WTC11 (cell line): Measurements from ENCODE around the gene MSI1. TPM values are rescaled to one million over a fixed set of nuclear protein-coding genes. Genes with fewer than 3 reads are reported as not detected.

Experiments
- ATAC-seq: fragments of 200-7000 bp; cut with Tn5 transposase; 2 replicates; pipeline ENCODE4 v1.10.0; 2021; ENCODE audit warnings: mild to moderate bottlenecking, moderate library complexity
- CTCF ChIA-PET: fragments of 300-600 bp; sonication (Branson Sonifier 250); formaldehyde crosslinking; loops from one replicate; lab custom pipeline; 2021; ENCODE audit warnings: antibody characterized with exemption; lab: Charles Lee
- POLR2A ChIA-PET: fragments of 350-600 bp; sonication (Branson Sonifier 250); formaldehyde crosslinking; loops from one replicate; lab custom pipeline; 2021; ENCODE audit warnings: antibody characterized with exemption; lab: Charles Lee
- DNase-seq: peaks from one replicate; pipeline ENCODE4 v3.0.0; 2021; ENCODE audit warnings: low spot score
- H3K27ac Mint-ChIP-seq: 2 replicates; pipeline ENCODE4 v1.8.0; 2021; ENCODE audit warnings: mixed read lengths
- H3K27me3 Mint-ChIP-seq: 2 replicates; pipeline ENCODE4 v1.8.0; 2021; ENCODE audit warnings: low read depth, mild to moderate bottlenecking, moderate library complexity, mixed read lengths
- H3K36me3 Mint-ChIP-seq: 2 replicates; pipeline ENCODE4 v1.8.0; 2021; ENCODE audit warnings: mixed read lengths
- H3K4me1 Mint-ChIP-seq: 2 replicates; pipeline ENCODE4 v1.8.0; 2022; ENCODE audit warnings: mixed read lengths
- H3K4me3 Mint-ChIP-seq: 2 replicates; pipeline ENCODE4 v1.8.0; 2021; ENCODE audit warnings: mild to moderate bottlenecking, moderate library complexity, mixed read lengths
- H3K9me3 Mint-ChIP-seq: 2 replicates; pipeline ENCODE4 v1.8.0; 2021; ENCODE audit warnings: mixed read lengths
- ATF6 ChIP-seq: sonication (generic); formaldehyde crosslinking; IDR thresholded peaks from 2 replicates; pipeline ENCODE4 v1.8.1; 2023; ENCODE audit warnings: mild to moderate bottlenecking, missing genetic modification reagents
- CTCF ChIP-seq: fragments of 200-600 bp; IDR thresholded peaks from 2 replicates; pipeline ENCODE4 v1.8.0; 2022; ENCODE audit warnings: antibody characterized with exemption
- EMX1 ChIP-seq: fragments of 250-450 bp; sonication (Bioruptor Pico); IDR thresholded peaks from 2 replicates; pipeline ENCODE4 v1.8.0; 2021; ENCODE audit warnings: mild to moderate bottlenecking
- FOXK1 ChIP-seq: sonication (generic); formaldehyde crosslinking; IDR thresholded peaks from 2 replicates; pipeline ENCODE4 v1.8.0; 2022; ENCODE audit warnings: mild to moderate bottlenecking, moderate library complexity, missing genetic modification reagents
- IRF1 ChIP-seq: sonication (generic); formaldehyde crosslinking; IDR thresholded peaks from 2 replicates; pipeline ENCODE4 v1.8.0; 2023; ENCODE audit warnings: missing genetic modification reagents
- IRF2 ChIP-seq: sonication (generic); formaldehyde crosslinking; IDR thresholded peaks from 2 replicates; pipeline ENCODE4 v1.8.0; 2022; ENCODE audit warnings: low read depth, missing genetic modification reagents, borderline replicate concordance
- JUN ChIP-seq: sonication (generic); formaldehyde crosslinking; IDR thresholded peaks from 2 replicates; pipeline ENCODE4 v1.8.0; 2023; ENCODE audit warnings: mild to moderate bottlenecking, missing genetic modification reagents
- MXD4 ChIP-seq: fragments of 250-450 bp; sonication (Bioruptor Pico); IDR thresholded peaks from 2 replicates; pipeline ENCODE4 v1.8.0; 2021; ENCODE audit warnings: mild to moderate bottlenecking, moderate library complexity, borderline replicate concordance
- NFATC4 ChIP-seq: fragments of 250-450 bp; sonication (Bioruptor Pico); IDR thresholded peaks from 2 replicates; pipeline ENCODE4 v1.9.0; 2021; ENCODE audit warnings: mild to moderate bottlenecking
- NFYB ChIP-seq: sonication (generic); formaldehyde crosslinking; conservative IDR thresholded peaks from 2 replicates; pipeline ENCODE4 v1.8.0; 2022; ENCODE audit warnings: low read depth, missing genetic modification reagents
- TCF7 ChIP-seq: sonication (generic); formaldehyde crosslinking; IDR thresholded peaks from 2 replicates; pipeline ENCODE4 v1.8.0; 2022; ENCODE audit warnings: mild to moderate bottlenecking, low read depth, missing genetic modification reagents, moderate library complexity
- ZBTB21 ChIP-seq: sonication (generic); formaldehyde crosslinking; IDR thresholded peaks from 2 replicates; pipeline ENCODE4 v1.8.1; 2023; ENCODE audit warnings: mild to moderate bottlenecking, missing genetic modification reagents, borderline replicate concordance
- ZNF121 ChIP-seq: sonication (generic); formaldehyde crosslinking; IDR thresholded peaks from 2 replicates; pipeline ENCODE4 v1.8.0; 2023; ENCODE audit warnings: missing genetic modification reagents
- ZNF219 ChIP-seq: sonication (generic); formaldehyde crosslinking; IDR thresholded peaks from 2 replicates; pipeline ENCODE4 v1.8.0; 2023; ENCODE audit warnings: missing genetic modification reagents, mild to moderate bottlenecking, borderline replicate concordance
- ZNF425 ChIP-seq: fragments of 250-450 bp; sonication (Bioruptor Pico); conservative IDR thresholded peaks from 2 replicates; pipeline ENCODE4 v1.9.0; 2021; ENCODE audit warnings: mild to moderate bottlenecking
- total RNA-seq: library from RNA; stranded (reverse); gene quantifications from 3 replicates; pipeline ENCODE4 v1.2.3, GENCODE V29; 2021
- TF ChIP-seq, protein P1 (sequence below): sonication (generic); formaldehyde crosslinking; IDR thresholded peaks from 2 replicates; pipeline ENCODE4 v1.8.0; 2022; ENCODE audit warnings: mild to moderate bottlenecking, missing genetic modification reagents
- TF ChIP-seq, protein P2 (sequence below): sonication (generic); formaldehyde crosslinking; IDR thresholded peaks from 2 replicates; pipeline ENCODE4 v1.8.0; 2023; ENCODE audit warnings: missing genetic modification reagents, mild to moderate bottlenecking, borderline replicate concordance
- TF ChIP-seq, protein P3 (sequence below): sonication (generic); formaldehyde crosslinking; IDR thresholded peaks from 2 replicates; pipeline ENCODE4 v1.8.0; 2023; ENCODE audit warnings: mild to moderate bottlenecking, missing genetic modification reagents

The MSI1 gene
- total RNA-seq, 1 experiment from 2014 or later = 71.5 TPM

- no peak for ATAC-seq
- no peaks in the 10 kb centered on the region for H3K36me3 Mint-ChIP-seq
- no peaks in the 10 kb centered on the region for H3K9me3 Mint-ChIP-seq
- H3K4me3 Mint-ChIP-seq = no peak overlapping the region
- H3K4me1 Mint-ChIP-seq = peaks cover 8% of the 10 kb centered on the region
- peaks cover 6% of the 10 kb centered on the region; the same call in 1 of the 2 replicates for H3K27me3 Mint-ChIP-seq
- no peak overlapping the region; the same call in 1 of the 2 replicates for H3K27ac Mint-ChIP-seq
- no peak for TF ChIP-seq JUN (CRISPR knock-in tag)
- TF ChIP-seq ZNF425 (CRISPR knock-in tag) = no peak
- TF ChIP-seq, protein P1, sequence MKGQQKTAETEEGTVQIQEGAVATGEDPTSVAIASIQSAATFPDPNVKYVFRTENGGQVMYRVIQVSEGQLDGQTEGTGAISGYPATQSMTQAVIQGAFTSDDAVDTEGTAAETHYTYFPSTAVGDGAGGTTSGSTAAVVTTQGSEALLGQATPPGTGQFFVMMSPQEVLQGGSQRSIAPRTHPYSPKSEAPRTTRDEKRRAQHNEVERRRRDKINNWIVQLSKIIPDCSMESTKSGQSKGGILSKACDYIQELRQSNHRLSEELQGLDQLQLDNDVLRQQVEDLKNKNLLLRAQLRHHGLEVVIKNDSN (CRISPR knock-in tag) = no peak
- no peak for TF ChIP-seq MXD4 (CRISPR knock-in tag)
- TF ChIP-seq TCF7 = no peak
- TF ChIP-seq ZNF121 (CRISPR knock-in tag) = no peak
- TF ChIP-seq ATF6 = no peak
- TF ChIP-seq IRF2 = no peak
- no peak for TF ChIP-seq IRF1 (CRISPR knock-in tag)
- TF ChIP-seq, protein P2, sequence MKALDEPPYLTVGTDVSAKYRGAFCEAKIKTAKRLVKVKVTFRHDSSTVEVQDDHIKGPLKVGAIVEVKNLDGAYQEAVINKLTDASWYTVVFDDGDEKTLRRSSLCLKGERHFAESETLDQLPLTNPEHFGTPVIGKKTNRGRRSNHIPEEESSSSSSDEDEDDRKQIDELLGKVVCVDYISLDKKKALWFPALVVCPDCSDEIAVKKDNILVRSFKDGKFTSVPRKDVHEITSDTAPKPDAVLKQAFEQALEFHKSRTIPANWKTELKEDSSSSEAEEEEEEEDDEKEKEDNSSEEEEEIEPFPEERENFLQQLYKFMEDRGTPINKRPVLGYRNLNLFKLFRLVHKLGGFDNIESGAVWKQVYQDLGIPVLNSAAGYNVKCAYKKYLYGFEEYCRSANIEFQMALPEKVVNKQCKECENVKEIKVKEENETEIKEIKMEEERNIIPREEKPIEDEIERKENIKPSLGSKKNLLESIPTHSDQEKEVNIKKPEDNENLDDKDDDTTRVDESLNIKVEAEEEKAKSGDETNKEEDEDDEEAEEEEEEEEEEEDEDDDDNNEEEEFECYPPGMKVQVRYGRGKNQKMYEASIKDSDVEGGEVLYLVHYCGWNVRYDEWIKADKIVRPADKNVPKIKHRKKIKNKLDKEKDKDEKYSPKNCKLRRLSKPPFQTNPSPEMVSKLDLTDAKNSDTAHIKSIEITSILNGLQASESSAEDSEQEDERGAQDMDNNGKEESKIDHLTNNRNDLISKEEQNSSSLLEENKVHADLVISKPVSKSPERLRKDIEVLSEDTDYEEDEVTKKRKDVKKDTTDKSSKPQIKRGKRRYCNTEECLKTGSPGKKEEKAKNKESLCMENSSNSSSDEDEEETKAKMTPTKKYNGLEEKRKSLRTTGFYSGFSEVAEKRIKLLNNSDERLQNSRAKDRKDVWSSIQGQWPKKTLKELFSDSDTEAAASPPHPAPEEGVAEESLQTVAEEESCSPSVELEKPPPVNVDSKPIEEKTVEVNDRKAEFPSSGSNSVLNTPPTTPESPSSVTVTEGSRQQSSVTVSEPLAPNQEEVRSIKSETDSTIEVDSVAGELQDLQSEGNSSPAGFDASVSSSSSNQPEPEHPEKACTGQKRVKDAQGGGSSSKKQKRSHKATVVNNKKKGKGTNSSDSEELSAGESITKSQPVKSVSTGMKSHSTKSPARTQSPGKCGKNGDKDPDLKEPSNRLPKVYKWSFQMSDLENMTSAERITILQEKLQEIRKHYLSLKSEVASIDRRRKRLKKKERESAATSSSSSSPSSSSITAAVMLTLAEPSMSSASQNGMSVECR (CRISPR knock-in tag) = no peak
- no peak for TF ChIP-seq EMX1 (CRISPR knock-in tag)
- no peak for TF ChIP-seq ZBTB21 (CRISPR knock-in tag)
- TF ChIP-seq NFATC4 (CRISPR knock-in tag) = no peak
- TF ChIP-seq NFYB (CRISPR knock-in tag) = no peak
- TF ChIP-seq ZNF219 = no peak
- no peak for TF ChIP-seq CTCF
- TF ChIP-seq FOXK1 (CRISPR knock-in tag) = no peak
- TF ChIP-seq, protein P3, sequence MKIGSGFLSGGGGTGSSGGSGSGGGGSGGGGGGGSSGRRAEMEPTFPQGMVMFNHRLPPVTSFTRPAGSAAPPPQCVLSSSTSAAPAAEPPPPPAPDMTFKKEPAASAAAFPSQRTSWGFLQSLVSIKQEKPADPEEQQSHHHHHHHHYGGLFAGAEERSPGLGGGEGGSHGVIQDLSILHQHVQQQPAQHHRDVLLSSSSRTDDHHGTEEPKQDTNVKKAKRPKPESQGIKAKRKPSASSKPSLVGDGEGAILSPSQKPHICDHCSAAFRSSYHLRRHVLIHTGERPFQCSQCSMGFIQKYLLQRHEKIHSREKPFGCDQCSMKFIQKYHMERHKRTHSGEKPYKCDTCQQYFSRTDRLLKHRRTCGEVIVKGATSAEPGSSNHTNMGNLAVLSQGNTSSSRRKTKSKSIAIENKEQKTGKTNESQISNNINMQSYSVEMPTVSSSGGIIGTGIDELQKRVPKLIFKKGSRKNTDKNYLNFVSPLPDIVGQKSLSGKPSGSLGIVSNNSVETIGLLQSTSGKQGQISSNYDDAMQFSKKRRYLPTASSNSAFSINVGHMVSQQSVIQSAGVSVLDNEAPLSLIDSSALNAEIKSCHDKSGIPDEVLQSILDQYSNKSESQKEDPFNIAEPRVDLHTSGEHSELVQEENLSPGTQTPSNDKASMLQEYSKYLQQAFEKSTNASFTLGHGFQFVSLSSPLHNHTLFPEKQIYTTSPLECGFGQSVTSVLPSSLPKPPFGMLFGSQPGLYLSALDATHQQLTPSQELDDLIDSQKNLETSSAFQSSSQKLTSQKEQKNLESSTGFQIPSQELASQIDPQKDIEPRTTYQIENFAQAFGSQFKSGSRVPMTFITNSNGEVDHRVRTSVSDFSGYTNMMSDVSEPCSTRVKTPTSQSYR = no peak
- CTCF ChIA-PET = interaction anchor here (1.4 to 4.4 kb wide), 5 partner anchors 15 to 75 kb away, joined by 4 to 37 read pairs (median 4); no protein-coding TSS in a partner anchor
- DNase-seq = no peak
- POLR2A ChIA-PET = no interaction called here
These were observed 12.9 kb upstream of the MSI1 start for GRCh38 chr12:120381752-120382419.
